Right lobe of liver (tissue), 6 donors: Measurements from ENCODE around the gene COQ4. TPM values are rescaled to one million over a fixed set of nuclear protein-coding genes. Genes with fewer than 3 reads are reported as not detected.

ENCODE experiments used
- ATAC-seq, 4 donors: fragments of 200-7000 bp; cut with Tn5 transposase; one replicate each; pipeline ENCODE4 v1.9.1; 2020; ENCODE audit warnings: mild to moderate bottlenecking in 4 of 4, moderate library complexity in 4 of 4
- DNase-seq, 3 donors: peaks; one replicate each; pipeline ENCODE4 v3.0.0-alpha.2; 2020
- H3K27ac ChIP-seq, 3 donors: fragments of 200-600 bp; one replicate each; pipeline ENCODE4 v1.8.0; 2022
- H3K27me3 ChIP-seq, 2 donors: fragments of 200-600 bp; one replicate each; pipeline ENCODE4 v1.8.0; 2022
- H3K36me3 ChIP-seq, 4 donors: fragments of 200-600 bp; sonication (generic) in 1 of 4; one replicate each; pipeline versions ENCODE4 v1.5.1 to v1.8.0; 2017 to 2022; ENCODE audit warnings: control low read depth in 1 of 4
- H3K4me1 ChIP-seq, 4 donors: fragments of 200-600 bp; sonication (generic) in 1 of 4; one replicate each; pipeline versions ENCODE4 v1.5.1 to v1.8.0; 2017 to 2022; ENCODE audit warnings: control low read depth in 1 of 4
- H3K4me3 ChIP-seq, 3 donors: fragments of 200-600 bp; one replicate each; pipeline ENCODE4 v1.8.0; 2022
- H3K9me3 ChIP-seq, 4 donors: fragments of 200-600 bp; sonication (generic) in 1 of 4; one replicate each; pipeline versions ENCODE4 v1.5.1 to v1.8.0; 2017 to 2022; ENCODE audit warnings: control low read depth in 1 of 4
- POLR2A ChIP-seq: fragments of 450-650 bp; IDR thresholded peaks from one replicate; pipeline ENCODE4 v1.6.1; 2017; ENCODE audit warnings: antibody characterized with exemption, mild to moderate bottlenecking
- WGBS: methylation state at CpG from one replicate; pipeline ENCODE4 v1.1.6; 2018; ENCODE audit warnings: low coverage, low lambda C conversion rate; ENCODE audit not compliant: insufficient coverage; ENCODE audit errors: missing lambda C conversion rate; 5-methylcytosine and 5-hydroxymethylcytosine counted together
- intact Hi-C, 2 donors: fragments of 100-400 bp; cut with DNase I; formaldehyde crosslinking; loops; one replicate each; pipeline versions ENCODE4 v1.11.2 to v1.14.1; 2022
- total RNA-seq, 6 experiments: library from RNA; depleted of rRNA in 2 of 6; stranded (reverse); fragments of >200 nt in 2 of 6; fragmentation: NEBNext Ultra II Directional in 3 of 6; extraction: Animal tissue kit (Norgen Biotek cat#: 25700) in 3 of 6; gene quantifications; one replicate each; pipeline versions ENCODE4 v1.1.0 to v1.2.4, GENCODE V29; 2016 to 2023
- TF ChIP-seq, protein P1 (sequence below), 4 donors: fragments of 200-600 bp in 3 of 4; fragments of 450-650 bp in 1 of 4; IDR thresholded peaks; one replicate each; pipeline versions ENCODE4 v1.5.1 to v1.8.0; 2016 to 2022; ENCODE audit warnings: antibody characterized with exemption in 4 of 4, mild to moderate bottlenecking in 2 of 4
- donor health status: DM: no; HTN: yes; CAD: no.
- donor health status: DM: no; HTN: no; CAD: no.
- donor health status: DM: no; HTN: no; CAD: no.
- donor health status: DM: no; HTN: yes; CAD: no.
- donor health status: DM: no; HTN: yes; CAD: no.

Gene COQ4
- total RNA-seq, 6 experiments from 2014 or later, result 22.3 to 67.5 (median 30.3) TPM

DNA sequence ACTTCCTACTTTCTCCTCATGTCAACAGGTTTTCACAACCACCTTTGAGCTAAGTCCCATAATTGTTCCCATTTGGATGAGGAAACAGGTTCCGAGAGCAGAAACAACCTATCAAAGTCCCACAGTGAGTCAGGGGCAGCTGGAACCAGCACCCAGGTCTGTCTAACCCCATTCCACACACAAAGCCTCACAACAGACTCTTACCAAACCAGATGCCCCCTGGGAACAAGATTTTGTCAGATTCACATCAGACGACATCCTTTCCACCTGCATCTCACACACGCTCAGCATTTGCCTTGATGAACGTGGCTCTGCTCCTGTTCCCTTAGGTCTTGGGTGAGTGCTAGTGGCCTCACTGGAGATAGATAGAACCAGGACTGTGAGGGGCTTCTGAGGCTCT lies 29.5 kb upstream of the COQ4 start:
- TF ChIP-seq, protein P1, sequence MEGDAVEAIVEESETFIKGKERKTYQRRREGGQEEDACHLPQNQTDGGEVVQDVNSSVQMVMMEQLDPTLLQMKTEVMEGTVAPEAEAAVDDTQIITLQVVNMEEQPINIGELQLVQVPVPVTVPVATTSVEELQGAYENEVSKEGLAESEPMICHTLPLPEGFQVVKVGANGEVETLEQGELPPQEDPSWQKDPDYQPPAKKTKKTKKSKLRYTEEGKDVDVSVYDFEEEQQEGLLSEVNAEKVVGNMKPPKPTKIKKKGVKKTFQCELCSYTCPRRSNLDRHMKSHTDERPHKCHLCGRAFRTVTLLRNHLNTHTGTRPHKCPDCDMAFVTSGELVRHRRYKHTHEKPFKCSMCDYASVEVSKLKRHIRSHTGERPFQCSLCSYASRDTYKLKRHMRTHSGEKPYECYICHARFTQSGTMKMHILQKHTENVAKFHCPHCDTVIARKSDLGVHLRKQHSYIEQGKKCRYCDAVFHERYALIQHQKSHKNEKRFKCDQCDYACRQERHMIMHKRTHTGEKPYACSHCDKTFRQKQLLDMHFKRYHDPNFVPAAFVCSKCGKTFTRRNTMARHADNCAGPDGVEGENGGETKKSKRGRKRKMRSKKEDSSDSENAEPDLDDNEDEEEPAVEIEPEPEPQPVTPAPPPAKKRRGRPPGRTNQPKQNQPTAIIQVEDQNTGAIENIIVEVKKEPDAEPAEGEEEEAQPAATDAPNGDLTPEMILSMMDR (IDR thresholded peaks at IDR 0.05), result no peak
- no peak for TF ChIP-seq POLR2A
- DNase-seq (no peak), ATAC-seq (no peak)
- Histone ChIP-seq H3K4me1 (peaks cover 0 to 25% (median 10%) of the 10 kb centered on the region in 4 donors), H3K4me3 (no peak overlapping the region), H3K9me3 (no peaks in the 10 kb centered on the region), H3K36me3 (no peaks in the 10 kb centered on the region), H3K27me3 (no peaks in the 10 kb centered on the region), H3K27ac (no peak overlapping the region)
- 84% methylated on average over 4 of the region's 4 CpGs for WGBS
- intact Hi-C loops, result loop anchor here (10.0 kb wide), 1 partner anchor 52 kb away; the partner anchor contains the start of gene SLC27A4 (in 2 of the 2)

DNA sequence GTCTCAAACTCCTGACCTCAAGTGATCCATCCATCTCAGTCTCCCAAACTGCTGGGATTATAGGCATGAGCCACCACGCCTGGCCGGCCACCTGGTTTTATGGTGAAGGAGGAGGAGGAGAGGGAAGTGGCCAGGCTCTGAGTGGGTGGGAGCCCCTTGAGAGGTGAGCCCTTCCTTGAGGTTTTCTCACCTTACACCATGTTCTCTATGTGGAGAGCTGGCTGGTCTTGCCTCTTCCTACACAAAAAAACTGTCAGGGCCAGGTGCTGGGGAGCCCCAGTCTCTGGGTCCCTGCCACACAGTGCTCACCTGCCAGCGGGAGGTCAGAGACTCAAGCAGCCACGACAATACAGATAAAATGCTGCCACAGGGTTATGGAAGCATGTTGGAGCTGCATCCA lies 28.5 kb upstream of the COQ4 start:
- no peak for DNase-seq
- 80% methylated on average over 2 of the region's 4 CpGs for WGBS
- no peak overlapping the region for H3K27ac ChIP-seq

DNA sequence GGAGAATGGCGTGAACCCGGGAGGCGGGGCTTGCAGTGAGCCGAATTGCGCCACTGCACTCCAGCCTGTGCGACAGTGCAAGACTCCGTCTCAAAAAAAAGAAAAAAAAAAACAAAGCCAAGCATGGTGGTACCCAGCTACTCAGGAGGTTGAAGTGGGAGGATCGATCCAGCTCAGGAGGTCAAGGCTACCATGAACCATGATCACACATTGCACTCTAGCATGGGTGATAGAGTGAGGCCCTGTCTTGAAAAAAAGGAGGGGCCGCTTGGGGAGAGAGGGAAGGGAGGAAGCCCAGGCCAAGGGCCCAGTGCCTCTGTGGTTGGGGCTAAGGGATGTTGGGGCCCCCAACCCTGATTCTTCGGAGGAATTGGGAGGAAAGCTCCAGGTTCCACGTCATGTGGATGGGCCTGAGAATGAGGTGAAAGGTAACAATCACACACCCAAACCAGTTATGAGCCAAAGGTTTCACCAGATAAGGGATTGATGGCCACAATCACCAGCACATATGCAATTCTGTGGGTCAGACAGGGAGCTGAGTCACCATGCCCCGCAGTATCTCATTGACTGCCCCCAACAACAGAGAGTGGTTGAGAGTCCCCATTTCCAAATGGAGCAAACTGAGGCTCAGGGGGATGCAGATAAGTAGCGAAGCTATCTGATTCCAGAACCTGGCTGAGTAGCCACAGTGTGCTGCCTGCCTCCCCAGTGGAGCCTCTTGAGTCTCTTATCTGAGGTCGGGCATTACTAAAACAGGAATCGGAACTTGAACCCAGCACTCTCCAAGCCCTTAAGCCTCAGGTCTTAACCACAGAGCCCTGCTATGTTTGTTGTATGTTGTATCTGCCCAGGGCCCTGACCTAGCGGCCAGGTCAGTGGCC lies 26.1 kb upstream of the COQ4 start:
- intact Hi-C loops, result loop anchor here (10.0 kb wide), 1 partner anchor 48 kb away; the partner anchor contains the start of gene SLC27A4 (in 2 of the 2)
- Histone ChIP-seq H3K27me3 (no peaks in the 10 kb centered on the region), H3K4me3 (no peak overlapping the region), H3K36me3 (no peaks in the 10 kb centered on the region), H3K4me1 (peaks cover 0 to 25% (median 10%) of the 10 kb centered on the region in 4 donors), H3K9me3 (no peaks in the 10 kb centered on the region), H3K27ac (peak overlapping the region; percentile 65 to 74 (median 69))
- TF ChIP-seq POLR2A, result peak; percentile 45
- TF ChIP-seq, protein P1 (IDR thresholded peaks at IDR 0.05), result no peak
- DNase-seq (no peak), ATAC-seq (peak; percentile 14 to 81 (median 46))
- WGBS, result 58% methylated on average over 11 of the region's 16 CpGs

More for the DNA sequence above, 28.5 kb upstream of the COQ4 start:
- TF ChIP-seq, protein P1 (IDR thresholded peaks at IDR 0.05), result no peak
- no peak for TF ChIP-seq POLR2A
- Histone ChIP-seq H3K27me3 (no peaks in the 10 kb centered on the region), H3K36me3 (no peaks in the 10 kb centered on the region), H3K4me1 (peaks cover 0 to 25% (median 10%) of the 10 kb centered on the region in 4 donors), H3K4me3 (no peak overlapping the region), H3K9me3 (no peaks in the 10 kb centered on the region)
- intact Hi-C loops, result loop anchor here (10.0 kb wide), 1 partner anchor 51 kb away; the partner anchor contains the start of gene SLC27A4 (in 2 of the 2)
- ATAC-seq, result no peak

DNA sequence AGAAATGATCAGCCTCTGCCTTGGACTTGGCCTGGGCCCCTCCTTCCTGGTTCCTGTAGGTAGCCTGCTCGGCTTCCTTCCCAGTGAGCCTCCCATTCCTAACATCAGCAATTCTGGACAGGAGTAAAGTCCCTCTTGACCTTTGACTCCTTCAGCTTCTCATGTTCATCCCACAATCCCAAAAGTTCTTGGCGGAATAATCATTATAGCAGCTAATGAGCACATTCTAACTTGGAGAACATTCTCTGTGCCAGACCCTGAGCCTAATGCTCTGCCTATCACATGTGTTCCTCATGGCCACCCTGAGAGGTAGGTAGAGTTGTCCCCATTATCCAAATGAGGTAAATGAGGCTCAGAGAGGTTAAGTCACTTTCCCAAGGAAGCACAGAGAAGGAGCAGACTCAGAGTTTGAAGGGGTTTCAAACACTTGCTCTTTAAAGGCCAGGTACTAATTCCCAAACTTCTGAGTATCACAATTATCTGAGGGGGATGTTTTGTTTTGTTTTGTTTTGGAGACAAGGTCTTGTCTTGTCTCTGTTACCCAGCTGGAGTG lies 25.3 kb upstream of the COQ4 start:
- H3K36me3 ChIP-seq, result no peaks in the 10 kb centered on the region
- intact Hi-C loops, result loop anchor here (10.0 kb wide), 1 partner anchor 48 kb away; the partner anchor contains the start of gene SLC27A4 (in 2 of the 2)
- WGBS, result 44% methylated on average over 2 of the region's 2 CpGs
- H3K4me3 ChIP-seq, result no peak overlapping the region
- ATAC-seq, result peak in 3 of 4 donors; percentile 60 to 69 (median 63)
- H3K27ac ChIP-seq, result peak overlapping the region; percentile 65 to 74 (median 69)
- H3K4me1 ChIP-seq, result peaks cover 0 to 25% (median 10%) of the 10 kb centered on the region in 4 donors
- TF ChIP-seq, protein P1 (IDR thresholded peaks at IDR 0.05), result no peak
- TF ChIP-seq POLR2A, result no peak
- H3K27me3 ChIP-seq, result no peaks in the 10 kb centered on the region
- peak; percentile 63 to 82 (median 74) for DNase-seq
- no peaks in the 10 kb centered on the region for H3K9me3 ChIP-seq
